ENCODE measurements around the gene CTAGE9. TPM values are rescaled to one million over a fixed set of nuclear protein-coding genes. Genes with fewer than 3 reads are reported as not detected.
"Not testable (repeated sequence)": the region's sequence is repeated elsewhere in the genome, so short reads cannot be mapped to it uniquely, and the experiment has no call there.

Gene CTAGE9
- total RNA-seq, 3 donors from 2014 or later, result 0.16 TPM; not detected in 2

GRCh38 chr6:131754088-131754487 lies 43.3 kb upstream of the CTAGE9 start:
- Histone ChIP-seq H3K27ac (no peak overlapping the region), H3K4me3 (no peak overlapping the region), H3K27me3 (no peaks in the 10 kb centered on the region), H3K9me3 (no peaks in the 10 kb centered on the region), H3K4me1 (no peaks in the 10 kb centered on the region), H3K36me3 (no peaks in the 10 kb centered on the region)
- DNase-seq (ENCODE audit: low spot score in 2 of 2), result no peak
- intact Hi-C loops (cut with DNase I; ENCODE audit: low total_unique reads), result no loop called here
- TF ChIP-seq CTCF (IDR thresholded peaks at IDR 0.05) (no peak), POLR2AphosphoS5 (IDR thresholded peaks at IDR 0.05) (no peak), POLR2A (IDR thresholded peaks at IDR 0.05) (no peak)

GRCh38 chr6:131751012-131751715 lies 40.3 kb upstream of the CTAGE9 start:
- H3K4me1 ChIP-seq; H3K9me3 ChIP-seq; H3K27ac ChIP-seq; intact Hi-C loops (cut with DNase I; ENCODE audit: low total_unique reads); H3K27me3 ChIP-seq; H3K36me3 ChIP-seq; H3K4me3 ChIP-seq; DNase-seq (ENCODE audit: low spot score in 2 of 2): not testable (repeated sequence)

GRCh38 chr6:131749023-131749422 lies 38.2 kb upstream of the CTAGE9 start:
- intact Hi-C loops (cut with DNase I; ENCODE audit: low total_unique reads), result loop anchor here (5.0 kb wide), 1 partner anchor 33 kb away; no protein-coding TSS in a partner anchor
- no peaks in the 10 kb centered on the region for H3K9me3 ChIP-seq
- no peak for TF ChIP-seq POLR2A (IDR thresholded peaks at IDR 0.05)
- TF ChIP-seq POLR2AphosphoS5 (IDR thresholded peaks at IDR 0.05), result no peak
- no peak for TF ChIP-seq CTCF (IDR thresholded peaks at IDR 0.05)
- H3K27me3 ChIP-seq, result no peaks in the 10 kb centered on the region
- H3K36me3 ChIP-seq, result no peaks in the 10 kb centered on the region
- H3K4me1 ChIP-seq, result no peaks in the 10 kb centered on the region
- no peak for DNase-seq (ENCODE audit: low spot score in 2 of 2)
- H3K27ac ChIP-seq, result no peak overlapping the region
- no peak overlapping the region for H3K4me3 ChIP-seq

- TF ChIP-seq POLR2A (IDR thresholded peaks at IDR 0.05), result no peak
- no peak for TF ChIP-seq POLR2AphosphoS5 (IDR thresholded peaks at IDR 0.05)
- TF ChIP-seq CTCF (IDR thresholded peaks at IDR 0.05), result no peak
- Histone ChIP-seq H3K36me3 (no peaks in the 10 kb centered on the region), H3K9me3 (no peaks in the 10 kb centered on the region), H3K27me3 (no peaks in the 10 kb centered on the region), H3K4me3 (no peak overlapping the region), H3K27ac (no peak overlapping the region), H3K4me1 (no peaks in the 10 kb centered on the region)
- DNase-seq (ENCODE audit: low spot score in 2 of 2), result no peak
- intact Hi-C loops (cut with DNase I; ENCODE audit: low total_unique reads), result loop anchor here (5.0 kb wide), 1 partner anchor 34 kb away; no protein-coding TSS in a partner anchor
Observed at GRCh38 chr6:131747821-131748353, 37.1 kb upstream of the CTAGE9 start.

DNA sequence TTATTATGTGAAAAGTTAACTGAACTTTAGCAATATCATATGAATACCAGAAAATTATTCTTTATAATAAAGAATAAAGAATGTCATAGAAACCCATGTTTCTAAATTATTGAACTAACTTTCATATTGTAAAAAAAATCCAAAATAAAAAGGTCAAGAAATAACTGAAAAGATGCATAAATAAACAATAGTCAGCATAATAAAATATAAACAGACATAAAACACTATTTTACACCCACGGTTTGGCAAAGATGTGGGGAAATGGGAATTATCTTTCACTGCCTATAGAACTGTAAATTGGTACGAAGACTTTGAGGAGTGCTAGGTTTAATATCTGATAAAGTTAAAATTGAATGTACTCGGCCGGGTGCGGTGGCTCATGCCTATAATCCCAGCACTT lies 34.7 kb upstream of the CTAGE9 start:
- intact Hi-C loops (cut with DNase I; ENCODE audit: low total_unique reads), result loop anchor here (5.0 kb wide), 1 partner anchor 37 kb away; no protein-coding TSS in a partner anchor
- Histone ChIP-seq H3K36me3 (no peaks in the 10 kb centered on the region), H3K27me3 (no peaks in the 10 kb centered on the region), H3K27ac (no peak overlapping the region), H3K9me3 (no peaks in the 10 kb centered on the region), H3K4me1 (no peaks in the 10 kb centered on the region), H3K4me3 (no peak overlapping the region)
- DNase-seq (ENCODE audit: low spot score in 2 of 2), result no peak
- TF ChIP-seq POLR2AphosphoS5 (IDR thresholded peaks at IDR 0.05) (no peak), POLR2A (IDR thresholded peaks at IDR 0.05) (no peak), CTCF (IDR thresholded peaks at IDR 0.05) (no peak)
